Body of pancreas (tissue), 4 donors: ENCODE data around the gene NMD3. TPM values are rescaled to one million over a fixed set of nuclear protein-coding genes. Genes with fewer than 3 reads are reported as not detected.

Source experiments
- ATAC-seq: fragments of 150-250 bp; one replicate; pipeline ENCODE4 v1.9.1; 2016
- DNase-seq, 4 donors: peaks; one replicate each; pipeline ENCODE4 v3.0.0-alpha.2; 2019
- H3K27ac ChIP-seq, 4 donors: fragments of 200-600 bp; sonication (generic); 1 replicate in 3 of 4; 2 replicates in 1 of 4; pipeline versions ENCODE4 v1.5.1 to v1.6.1; 2016 to 2019; ENCODE audit warnings: mild to moderate bottlenecking in 1 of 4, mixed read lengths in 1 of 4, moderate library complexity in 1 of 4
- H3K27me3 ChIP-seq, 2 donors: fragments of 200-600 bp; sonication (generic); one replicate each; pipeline ENCODE4 v1.6.0; 2016; ENCODE audit warnings: mild to moderate bottlenecking in 1 of 2
- H3K36me3 ChIP-seq, 2 donors: fragments of 200-600 bp; sonication (generic); replicated peaks in 1 of 2; 2 replicates each; pipeline ENCODE4 v1.5.1; 2016; ENCODE audit warnings: low read depth in 2 of 2; ENCODE audit not compliant: insufficient read depth in 1 of 2
- H3K4me1 ChIP-seq: fragments of 200-600 bp; sonication (generic); one replicate; pipeline ENCODE4 v1.6.0; 2016
- H3K4me3 ChIP-seq, 2 donors: fragments of 200-600 bp; sonication (generic); 1 replicate in 1 of 2; 2 replicates in 1 of 2; pipeline ENCODE4 v1.5.1; 2016 to 2019
- H3K9me3 ChIP-seq, 3 donors: fragments of 200-600 bp; sonication (generic); 1 replicate in 2 of 3; 2 replicates in 1 of 3; pipeline ENCODE4 v1.5.1; 2016
- CTCF ChIP-seq, 7 experiments: fragments of 450-650 bp in 4 of 7; fragments of 200-600 bp in 3 of 7; sonication (generic) in 3 of 7; IDR thresholded peaks; one replicate each; pipeline ENCODE4 v1.5.1; 2016 to 2019; ENCODE audit warnings: antibody characterized with exemption in 7 of 7
- POLR2A ChIP-seq, 3 donors: fragments of 450-650 bp; IDR thresholded peaks; one replicate each; pipeline ENCODE4 v1.6.1; 2016; ENCODE audit warnings: antibody characterized with exemption in 3 of 3, mild to moderate bottlenecking in 2 of 3
- WGBS, 2 donors: methylation state at CpG; one replicate each; pipeline ENCODE4 v1.1.5; 2017; 5-methylcytosine and 5-hydroxymethylcytosine counted together
- intact Hi-C: fragments of 100-400 bp; cut with DNase I; formaldehyde crosslinking; loops from one replicate; pipeline ENCODE4 v1.15.1; 2023
- total RNA-seq, 2 donors: library from RNA; depleted of rRNA; stranded (reverse); fragments of >200 nt; gene quantifications; one replicate each; pipeline ENCODE4 v1.1.0, GENCODE V29; 2016

The NMD3 gene
- total RNA-seq, 2 donors from 2014 or later, result 37.2 to 41.2 TPM

DNA sequence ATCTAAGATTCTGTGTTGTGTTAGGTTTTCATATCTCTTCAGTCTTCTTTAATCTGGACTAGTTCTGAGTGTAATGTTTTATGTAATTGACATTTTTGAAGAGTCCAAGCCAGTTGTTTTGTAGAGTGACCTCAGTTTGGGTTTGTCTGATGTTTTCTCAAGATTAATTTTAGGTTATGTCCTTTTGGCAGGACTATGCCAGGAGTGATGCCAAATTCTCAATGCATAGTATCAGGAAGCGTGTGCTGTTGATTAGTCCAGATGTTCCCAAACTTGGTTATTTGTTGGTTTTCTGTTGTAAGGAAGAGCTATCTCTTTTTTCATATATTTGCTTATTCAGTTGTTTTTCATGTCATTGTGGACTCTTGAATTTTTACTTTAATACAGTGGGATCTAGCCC, 32.6 kb downstream of the NMD3 start:
- peaks cover 0 to 33% of the 10 kb centered on the region in 2 donors for H3K36me3 ChIP-seq
- intact Hi-C loops, result no loop called here
- peaks cover 6% of the 10 kb centered on the region for H3K4me1 ChIP-seq
- no peaks in the 10 kb centered on the region for H3K9me3 ChIP-seq
- no peak overlapping the region for H3K4me3 ChIP-seq
- no peaks in the 10 kb centered on the region for H3K27me3 ChIP-seq
- no peak overlapping the region for H3K27ac ChIP-seq
- DNase-seq, result no peak
- TF ChIP-seq CTCF (IDR thresholded peaks at IDR 0.05), result no peak
- no peak for TF ChIP-seq POLR2A (IDR thresholded peaks at IDR 0.05)
- no peak for ATAC-seq
- 37 to 52% methylated on average over 1 of the region's 1 CpG for WGBS, 2 donors

- H3K27ac ChIP-seq, result no peak overlapping the region
- WGBS, 2 donors, result 27 to 32% methylated on average over 1 of the region's 1 CpG
Measured at GRCh38 chr3:161254861-161255260, 33.8 kb downstream of the NMD3 start.

GRCh38 chr3:161263057-161263456, 41.9 kb downstream of the NMD3 start:
- H3K27me3 ChIP-seq, result no peaks in the 10 kb centered on the region
- H3K9me3 ChIP-seq, result no peaks in the 10 kb centered on the region
- ATAC-seq (no peak), DNase-seq (no peak)
- no peak overlapping the region for H3K4me3 ChIP-seq
- 85 to 93% methylated on average over 3 of the region's 3 CpGs for WGBS, 2 donors
- TF ChIP-seq CTCF (IDR thresholded peaks at IDR 0.05), result no peak
- TF ChIP-seq POLR2A (IDR thresholded peaks at IDR 0.05), result no peak
- H3K27ac ChIP-seq, result no peak overlapping the region
- H3K4me1 ChIP-seq, result peaks cover 3% of the 10 kb centered on the region
- intact Hi-C loops, result no loop called here
- no peaks in the 10 kb centered on the region for H3K36me3 ChIP-seq

More at GRCh38 chr3:161254861-161255260, 33.8 kb downstream of the NMD3 start:
- no peak for ATAC-seq
- peaks cover 0 to 25% of the 10 kb centered on the region in 2 donors for H3K36me3 ChIP-seq
- no peaks in the 10 kb centered on the region for H3K9me3 ChIP-seq
- no peak for DNase-seq
- H3K4me3 ChIP-seq, result no peak overlapping the region
- peaks cover 6% of the 10 kb centered on the region for H3K4me1 ChIP-seq
- intact Hi-C loops, result no loop called here
- H3K27me3 ChIP-seq, result no peaks in the 10 kb centered on the region
- TF ChIP-seq CTCF (IDR thresholded peaks at IDR 0.05), result no peak
- no peak for TF ChIP-seq POLR2A (IDR thresholded peaks at IDR 0.05)

DNA sequence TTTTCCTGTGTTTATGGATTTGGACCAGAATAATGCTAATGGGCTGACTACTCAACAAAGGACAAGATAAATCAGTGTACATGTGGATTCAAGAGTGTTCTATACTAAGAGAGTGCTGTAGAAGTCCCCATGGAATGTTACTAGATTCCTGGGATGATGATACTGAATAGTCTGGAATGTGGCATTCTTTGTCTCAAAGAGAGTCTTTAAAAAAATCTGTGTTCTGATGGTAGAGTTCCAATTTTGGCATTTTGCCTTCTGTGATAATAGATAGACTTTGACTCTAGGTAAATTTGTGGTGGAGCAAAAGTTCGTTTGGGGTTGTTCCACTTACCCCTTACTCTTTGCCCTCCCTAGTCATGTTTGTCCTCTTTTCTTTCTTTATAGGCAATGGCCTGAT, 43.7 kb downstream of the NMD3 start:
- ATAC-seq (no peak), DNase-seq (no peak)
- H3K36me3 ChIP-seq, result no peaks in the 10 kb centered on the region
- no peak overlapping the region for H3K27ac ChIP-seq
- 31 to 47% methylated on average over 1 of the region's 1 CpG for WGBS, 2 donors
- TF ChIP-seq POLR2A (IDR thresholded peaks at IDR 0.05) (no peak), CTCF (IDR thresholded peaks at IDR 0.05) (no peak)
- no peaks in the 10 kb centered on the region for H3K9me3 ChIP-seq
- H3K27me3 ChIP-seq, result no peaks in the 10 kb centered on the region
- intact Hi-C loops, result no loop called here
- H3K4me3 ChIP-seq, result no peak overlapping the region
- H3K4me1 ChIP-seq, result peaks cover 11% of the 10 kb centered on the region

GRCh38 chr3:161265916-161266571, 44.9 kb downstream of the NMD3 start:
- no peak for ATAC-seq
- WGBS, 2 donors, result 96 to 97% methylated on average over 5 of the region's 5 CpGs
- Histone ChIP-seq H3K36me3 (no peaks in the 10 kb centered on the region), H3K27me3 (no peaks in the 10 kb centered on the region), H3K9me3 (no peaks in the 10 kb centered on the region), H3K27ac (peak overlapping the region in 1 of 4 donors; percentile 43), H3K4me1 (peaks cover 11% of the 10 kb centered on the region), H3K4me3 (no peak overlapping the region)
- intact Hi-C loops, result no loop called here
- TF ChIP-seq POLR2A (IDR thresholded peaks at IDR 0.05) (no peak), CTCF (IDR thresholded peaks at IDR 0.05) (no peak)
- DNase-seq, result no peak
